Measurements from ENCODE around the gene ESYT3.
"Not testable (repeated sequence)": the region's sequence is repeated elsewhere in the genome, so short reads cannot be mapped to it uniquely, and the experiment has no call there.

Gene ESYT3

GRCh38 chr3:138461896-138462295 lies 27.5 kb downstream of the ESYT3 start:
- no peak for DNase-seq

- DNase-seq: no peak
Measured at GRCh38 chr3:138463724-138464490, 29.5 kb downstream of the ESYT3 start.

GRCh38 chr3:138464491-138464860 lies 30.1 kb downstream of the ESYT3 start:
- DNase-seq: no peak

DNA sequence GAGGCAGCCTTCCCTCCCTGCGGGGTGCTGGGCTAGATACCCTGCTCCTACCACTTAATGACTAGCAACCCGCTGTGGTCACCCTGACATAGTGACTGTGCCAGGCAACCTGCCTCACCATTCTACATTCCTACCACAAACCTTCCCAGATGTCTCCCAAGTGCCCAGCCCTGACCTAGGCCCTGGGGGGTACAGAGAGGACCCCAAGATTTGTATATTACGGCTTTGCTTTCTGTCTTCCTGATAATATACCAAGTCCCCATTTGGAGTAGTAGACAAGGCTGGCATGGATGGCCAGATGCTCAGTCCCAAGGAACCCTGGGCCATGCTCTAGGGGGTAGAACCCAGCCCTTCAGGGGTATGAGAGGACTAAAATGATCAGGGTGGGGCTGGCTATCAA lies 31.0 kb downstream of the ESYT3 start:
- no peak for DNase-seq

DNA sequence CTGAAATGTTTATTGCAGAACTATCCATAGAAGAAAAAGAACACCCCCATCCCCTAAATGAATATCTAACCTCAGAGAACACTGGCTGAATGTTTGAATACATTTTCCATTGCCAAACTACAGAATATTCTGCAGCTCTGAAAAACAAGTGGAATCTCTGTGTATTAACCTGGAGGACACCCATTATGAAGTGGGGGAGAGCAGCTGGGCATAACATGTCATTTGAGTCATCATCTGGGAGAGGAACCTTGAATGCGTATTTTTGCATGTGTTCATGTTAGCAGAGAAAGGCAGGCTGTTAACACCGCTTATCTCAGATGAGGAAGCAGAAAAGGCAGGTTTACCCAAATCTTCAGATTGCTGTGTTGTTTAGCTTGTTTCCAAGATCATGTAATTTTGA lies 31.5 kb downstream of the ESYT3 start:
- DNase-seq: no peak

DNA sequence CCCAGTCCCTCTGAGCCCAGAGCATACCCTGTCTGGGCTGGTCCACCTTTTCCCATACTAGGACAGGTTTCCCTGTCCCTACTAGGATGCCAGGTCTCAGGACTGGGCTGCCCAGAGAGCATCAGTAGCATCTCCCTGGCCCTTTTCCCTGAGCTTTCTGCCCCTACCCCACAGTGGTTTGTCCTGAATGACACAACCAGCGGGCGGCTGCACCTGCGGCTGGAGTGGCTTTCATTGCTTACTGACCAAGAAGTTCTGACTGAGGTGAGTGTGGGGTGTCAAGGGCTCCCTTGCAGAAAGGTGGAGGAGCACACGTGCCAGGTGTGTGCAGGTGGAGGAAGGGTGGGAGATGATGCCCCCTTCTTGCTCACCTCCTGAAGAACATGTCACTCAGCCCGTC lies 33.5 kb downstream of the ESYT3 start:
- DNase-seq: no peak

DNA sequence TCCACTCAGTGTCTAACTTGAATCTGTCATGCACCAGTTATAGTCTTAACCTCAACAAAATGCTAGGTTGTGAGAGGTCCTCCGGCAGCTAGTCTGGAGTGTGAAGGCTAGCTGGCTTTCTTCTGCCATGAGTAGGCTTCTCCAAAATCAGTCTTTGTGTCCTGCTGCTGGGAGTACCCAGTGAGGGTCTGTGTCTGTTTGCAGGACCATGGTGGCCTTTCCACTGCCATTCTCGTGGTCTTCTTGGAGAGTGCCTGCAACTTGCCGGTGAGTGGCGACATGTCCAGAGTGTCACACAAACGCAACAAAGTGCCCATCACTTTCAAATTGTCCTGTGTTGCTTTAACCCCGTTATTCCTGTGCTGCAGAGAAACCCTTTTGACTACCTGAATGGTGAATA lies 34.0 kb downstream of the ESYT3 start:
- DNase-seq: no peak

GRCh38 chr3:138468886-138469285 lies 34.5 kb downstream of the ESYT3 start:
- DNase-seq: no peak

- DNase-seq: no peak
Measured at GRCh38 chr3:138469874-138470273, 35.5 kb downstream of the ESYT3 start.

GRCh38 chr3:138470687-138471086 lies 36.3 kb downstream of the ESYT3 start:
- no peak for DNase-seq

- no peak for DNase-seq
Measured at GRCh38 chr3:138471481-138471880, 37.1 kb downstream of the ESYT3 start.

GRCh38 chr3:138472141-138472825 lies 37.9 kb downstream of the ESYT3 start:
- DNase-seq: no peak

- no peak for DNase-seq
Measured at GRCh38 chr3:138473391-138473790, 39.0 kb downstream of the ESYT3 start.

DNA sequence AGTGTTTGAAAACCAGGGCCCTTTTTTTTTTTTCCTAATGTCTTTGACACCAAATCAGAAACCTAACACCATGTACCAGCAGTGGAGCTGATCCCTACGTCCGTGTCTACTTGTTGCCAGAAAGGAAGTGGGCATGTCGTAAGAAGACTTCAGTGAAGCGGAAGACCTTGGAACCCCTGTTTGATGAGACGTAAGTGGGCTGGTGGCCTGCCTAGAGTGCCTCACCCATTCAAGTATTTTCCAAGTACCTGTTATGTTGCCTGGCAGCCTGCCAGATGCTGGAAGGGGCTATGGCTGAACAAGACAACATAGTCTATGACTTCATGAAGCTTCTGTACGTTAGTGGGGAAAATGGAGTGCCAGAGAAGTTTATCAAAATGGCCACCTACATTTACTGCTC lies 39.7 kb downstream of the ESYT3 start:
- DNase-seq: no peak

GRCh38 chr3:138476526-138476925 lies 42.1 kb downstream of the ESYT3 start:
- DNase-seq: no peak

- no peak for DNase-seq
Measured at GRCh38 chr3:138477120-138477519, 42.7 kb downstream of the ESYT3 start.

DNA sequence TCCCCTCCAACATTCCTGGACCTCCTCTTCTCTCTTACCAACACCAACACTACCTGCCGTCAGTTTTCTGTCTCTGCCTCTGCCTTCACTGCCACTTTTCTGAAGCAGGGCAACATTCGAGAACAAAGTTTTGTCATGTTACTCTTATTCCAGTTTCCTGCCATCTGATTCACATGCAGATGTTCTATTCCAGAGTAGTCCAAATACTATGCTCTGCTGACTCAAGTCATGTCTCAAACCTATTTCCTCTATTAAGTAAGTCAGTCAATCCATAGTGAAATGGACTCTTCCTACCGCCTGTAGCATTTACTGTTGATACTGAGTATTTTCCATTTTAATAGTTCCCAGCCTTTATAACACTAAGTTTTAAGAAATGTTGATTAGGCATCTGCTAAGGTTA lies 43.4 kb downstream of the ESYT3 start:
- DNase-seq: no peak

DNA sequence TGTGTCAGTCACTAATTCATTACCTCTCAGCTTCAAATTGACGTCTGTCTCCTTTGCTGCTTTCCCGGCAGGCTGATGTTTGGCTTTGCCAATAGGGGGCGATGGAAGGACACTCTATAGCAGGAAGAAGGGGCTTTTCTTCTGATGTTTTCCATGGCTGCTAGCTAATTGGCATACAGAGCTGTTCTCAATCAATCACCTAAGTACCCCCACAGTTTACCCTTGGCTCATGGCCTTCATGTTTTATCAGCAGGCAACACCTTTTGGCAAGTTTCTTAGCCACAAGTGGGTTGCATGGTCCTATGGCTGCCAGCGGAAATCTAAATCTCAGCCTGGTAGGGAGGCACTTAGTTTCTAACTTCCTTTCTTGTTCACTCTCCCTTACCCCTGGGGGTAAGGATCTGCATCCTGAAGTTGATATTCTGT lies 45.0 kb downstream of the ESYT3 start:
- peak; percentile 72 for DNase-seq

GRCh38 chr3:138484672-138485071 lies 50.3 kb downstream of the ESYT3 start:
- not testable (repeated sequence) for DNase-seq

DNA sequence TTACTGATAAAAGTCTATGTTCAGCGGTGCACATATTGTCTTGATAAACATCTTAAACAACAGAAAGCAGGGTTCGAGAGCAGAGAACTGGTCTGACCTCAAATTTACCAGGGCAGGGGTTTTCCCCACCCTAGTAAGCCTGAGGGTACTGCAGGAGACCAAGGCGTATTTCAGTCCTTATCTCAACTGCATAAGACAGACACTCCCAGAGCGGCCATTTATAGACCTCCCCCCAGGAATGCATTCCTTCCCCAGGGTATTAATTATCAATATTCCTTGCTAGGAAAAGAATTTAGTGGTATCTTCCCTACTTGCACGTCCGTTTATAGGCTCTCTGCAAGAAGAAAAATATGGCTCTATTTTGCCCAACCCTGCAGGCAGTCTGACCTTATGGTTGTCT lies 52.2 kb downstream of the ESYT3 start:
- DNase-seq: not testable (repeated sequence)

- no peak for DNase-seq
Measured at GRCh38 chr3:138491971-138492370, 57.6 kb downstream of the ESYT3 start.

- no peak for DNase-seq
Measured at GRCh38 chr3:138492980-138493675, 58.7 kb downstream of the ESYT3 start.

DNA sequence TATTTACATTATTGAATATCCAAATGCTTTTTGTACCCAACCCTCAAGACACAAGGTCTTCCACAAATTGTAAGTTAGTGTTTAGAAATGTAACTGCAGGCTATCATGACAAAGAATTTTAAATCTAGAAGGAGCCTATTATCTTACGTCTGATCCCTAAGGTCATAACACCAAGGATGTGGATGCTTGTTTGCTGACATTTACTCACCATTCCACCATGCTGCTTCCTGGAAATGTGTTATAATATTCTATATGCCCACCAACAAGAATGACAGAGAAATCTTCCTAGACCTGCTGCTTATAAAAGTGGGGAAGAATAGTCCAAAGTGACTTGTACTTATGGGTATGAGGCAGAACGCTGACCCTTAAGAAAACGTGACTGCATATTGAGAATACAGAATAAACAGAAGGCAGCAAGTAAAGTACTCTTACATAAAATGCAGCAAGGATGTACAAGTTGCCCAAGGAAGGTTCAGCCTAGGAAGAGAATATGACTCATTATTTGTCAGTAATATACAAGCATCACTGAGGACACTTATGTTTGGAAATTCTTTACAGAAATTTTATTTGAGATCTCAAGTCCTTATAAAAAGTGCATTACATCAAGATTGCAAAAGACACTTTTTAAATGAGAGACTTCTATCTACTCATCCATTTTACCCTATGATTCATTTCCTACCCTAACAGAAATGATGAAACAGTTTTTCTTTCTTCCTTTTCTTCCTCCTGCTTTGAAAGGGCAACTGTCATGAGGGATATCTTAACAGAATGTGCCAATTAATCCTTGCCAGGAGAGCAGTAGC lies 59.6 kb downstream of the ESYT3 start:
- no peak for DNase-seq
